Body of pancreas (tissue), 4 donors: ENCODE data around the gene TOX2.

Experiments used
- CTCF ChIP-seq, 7 experiments: fragments of 450-650 bp in 4 of 7; fragments of 200-600 bp in 3 of 7; sonication (generic) in 3 of 7; IDR thresholded peaks; one replicate each; pipeline ENCODE4 v1.5.1; 2016 to 2019; ENCODE audit warnings: antibody characterized with exemption in 7 of 7
- POLR2A ChIP-seq, 3 donors: fragments of 450-650 bp; IDR thresholded peaks; one replicate each; pipeline ENCODE4 v1.6.1; 2016; ENCODE audit warnings: antibody characterized with exemption in 3 of 3, mild to moderate bottlenecking in 2 of 3

GRCh38 chr20:43895235-43895634, 19.4 kb upstream of the TOX2 start:
- TF ChIP-seq CTCF (IDR thresholded peaks at IDR 0.05) (no peak), POLR2A (IDR thresholded peaks at IDR 0.05) (no peak)
